ENCODE measurements around the gene CRIP1. TPM values are rescaled to one million over a fixed set of nuclear protein-coding genes. Genes with fewer than 3 reads are reported as not detected.

The CRIP1 gene
- total and polyA plus RNA-seq, 5 donors from 2014 or later, result 558 to 2,243 (median 1,172) TPM

DNA sequence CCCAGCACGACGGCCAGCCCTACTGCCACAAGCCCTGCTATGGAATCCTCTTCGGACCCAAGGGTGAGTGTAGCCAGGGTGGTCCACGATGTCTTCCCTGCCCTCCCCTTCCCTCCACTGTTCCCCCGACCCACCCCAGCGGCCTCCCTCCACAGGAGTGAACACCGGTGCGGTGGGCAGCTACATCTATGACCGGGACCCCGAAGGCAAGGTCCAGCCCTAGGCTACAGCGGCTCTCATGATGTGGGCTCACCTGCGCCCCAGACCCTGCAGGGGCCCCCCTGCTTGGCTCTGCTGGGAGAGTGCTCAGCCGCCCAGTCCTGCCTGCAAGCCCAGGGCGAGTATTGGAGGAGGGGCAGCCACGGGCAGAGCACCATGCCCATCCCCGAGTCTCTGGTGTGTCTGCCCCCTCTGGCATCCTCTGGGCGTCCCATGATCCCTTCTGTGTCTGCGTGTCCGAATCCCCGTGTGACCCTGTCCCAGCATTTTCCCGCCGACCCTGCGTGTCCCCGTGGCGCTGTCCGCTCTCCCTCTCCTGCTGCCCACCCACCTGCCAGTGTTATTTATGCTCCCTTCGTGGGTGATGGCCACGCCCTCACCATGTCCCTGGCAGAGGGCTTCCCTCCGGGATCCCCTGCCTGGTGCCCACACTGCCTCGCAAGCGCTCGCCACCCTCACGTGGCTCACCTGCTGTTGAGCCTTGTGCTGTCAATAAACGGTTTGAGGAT is 7.1 kb upstream of the CRIP1 start:
- H3K9me3 Mint-ChIP-seq, result peaks cover 0 to 4% (median 0%) of the 10 kb centered on the region in 7 donors
- peak overlapping the region in 1 of 3 donors; percentile 55 for H3K27ac Mint-ChIP-seq
- peaks cover 36% of the 10 kb centered on the region for H3K27me3 Mint-ChIP-seq
- H3K36me3 Mint-ChIP-seq, result no peaks in the 10 kb centered on the region
- DNase-seq, result no peak
- ATAC-seq (ENCODE audit: low read depth in 2 of 2), result no peak
- peak overlapping the region; percentile 5 for H3K27ac ChIP-seq (ENCODE audit: insufficient read depth, low read length, poor library complexity, severe bottlenecking)
- H3K36me3 ChIP-seq (ENCODE audit: control insufficient read depth, insufficient read depth, low read length), result no peaks in the 10 kb centered on the region
- H3K4me3 Mint-ChIP-seq, result peak overlapping the region in 3 of 4 donors; percentile 74 to 95 (median 88)
- no peak overlapping the region for H3K4me3 ChIP-seq (ENCODE audit: low read depth, low read length)
- H3K4me1 ChIP-seq (ENCODE audit: control insufficient read depth, insufficient read depth, low read length, poor library complexity, severe bottlenecking), result peaks cover 95% of the 10 kb centered on the region
- no peaks in the 10 kb centered on the region for H3K9me3 ChIP-seq (ENCODE audit: control insufficient read depth in 2 of 2, low read length in 2 of 2)
- H3K4me1 Mint-ChIP-seq, result peaks cover 5 to 42% (median 24%) of the 10 kb centered on the region in 4 donors
- H3K27me3 ChIP-seq (ENCODE audit: control insufficient read depth, insufficient read depth, low read length), result no peaks in the 10 kb centered on the region

- Mint-ChIP-seq H3K27ac (peak overlapping the region in 2 of 3 donors; percentile 100), H3K4me1 (peaks cover 5 to 49% (median 25%) of the 10 kb centered on the region in 4 donors), H3K9me3 (peaks cover 0 to 4% (median 0%) of the 10 kb centered on the region in 7 donors), H3K27me3 (peaks cover 36% of the 10 kb centered on the region), H3K36me3 (no peaks in the 10 kb centered on the region), H3K4me3 (peak overlapping the region in 3 of 4 donors; percentile 74 to 95 (median 88))
- Histone ChIP-seq H3K4me3 (ENCODE audit: low read depth, low read length) (no peak overlapping the region), H3K36me3 (ENCODE audit: control insufficient read depth, insufficient read depth, low read length) (no peaks in the 10 kb centered on the region), H3K4me1 (ENCODE audit: control insufficient read depth, insufficient read depth, low read length, poor library complexity, severe bottlenecking) (peaks cover 96% of the 10 kb centered on the region), H3K27ac (ENCODE audit: insufficient read depth, low read length, poor library complexity, severe bottlenecking) (peak overlapping the region; percentile 100), H3K9me3 (ENCODE audit: control insufficient read depth in 2 of 2, low read length in 2 of 2) (no peaks in the 10 kb centered on the region), H3K27me3 (ENCODE audit: control insufficient read depth, insufficient read depth, low read length) (no peaks in the 10 kb centered on the region)
- DNase-seq, result no peak
- no peak for ATAC-seq (ENCODE audit: low read depth in 2 of 2)
Measured at GRCh38 chr14:105480199-105480746, 6.4 kb upstream of the CRIP1 start.

DNA sequence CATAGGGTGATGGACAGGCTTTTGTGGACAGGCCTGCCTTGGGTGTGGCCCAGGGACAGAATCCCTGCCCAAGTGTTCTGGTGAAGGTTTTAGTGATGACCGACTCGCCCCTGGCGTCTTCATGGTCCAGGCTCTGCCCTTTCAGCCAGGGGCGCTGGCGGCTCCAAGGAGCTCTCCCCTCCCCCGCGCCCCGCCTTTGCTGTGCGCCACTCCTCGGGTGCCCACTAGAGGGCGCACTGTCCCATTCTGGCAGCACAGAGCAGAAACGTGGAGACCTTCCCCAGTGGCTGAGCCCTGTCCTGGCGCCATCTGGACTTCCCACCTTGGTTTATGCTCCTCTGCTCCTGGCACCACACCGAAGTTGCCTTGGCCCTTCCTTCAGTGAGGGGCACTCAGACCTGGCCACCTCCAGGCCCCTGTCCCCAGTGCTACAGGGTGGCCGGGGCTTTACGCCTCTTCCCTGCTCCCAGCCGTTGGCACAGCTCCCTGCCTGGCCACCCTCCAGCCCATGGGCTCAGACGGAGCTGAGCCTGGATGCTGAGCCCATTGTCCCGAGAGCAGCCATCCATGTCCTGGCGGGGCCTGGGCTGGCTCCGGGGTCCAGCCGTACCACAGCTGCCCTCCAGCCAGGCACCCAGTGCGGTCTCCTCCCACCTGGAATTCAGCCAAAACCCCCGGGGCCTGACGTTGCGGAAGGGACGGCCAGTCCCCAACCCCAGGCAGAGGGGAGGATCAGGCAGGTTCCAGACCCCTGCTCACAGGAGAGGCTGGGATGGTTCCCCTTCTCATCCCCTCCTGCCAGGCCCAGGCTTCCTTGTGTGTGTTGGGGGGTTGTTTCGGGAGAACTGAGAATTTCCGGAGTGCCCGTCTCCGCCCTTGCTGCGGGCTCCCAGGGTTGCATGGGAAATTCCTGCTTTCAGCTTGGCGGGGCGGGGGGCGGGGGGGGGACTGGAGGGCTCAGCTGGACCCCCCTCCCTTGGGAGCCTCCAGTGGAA is 5.6 kb upstream of the CRIP1 start:
- Histone ChIP-seq H3K9me3 (ENCODE audit: control insufficient read depth in 2 of 2, low read length in 2 of 2) (no peaks in the 10 kb centered on the region), H3K36me3 (ENCODE audit: control insufficient read depth, insufficient read depth, low read length) (no peaks in the 10 kb centered on the region), H3K27me3 (ENCODE audit: control insufficient read depth, insufficient read depth, low read length) (no peaks in the 10 kb centered on the region), H3K4me1 (ENCODE audit: control insufficient read depth, insufficient read depth, low read length, poor library complexity, severe bottlenecking) (peaks cover 96% of the 10 kb centered on the region), H3K4me3 (ENCODE audit: low read depth, low read length) (peak overlapping the region; percentile 45), H3K27ac (ENCODE audit: insufficient read depth, low read length, poor library complexity, severe bottlenecking) (peak overlapping the region; percentile 100)
- ATAC-seq (ENCODE audit: low read depth in 2 of 2) (peak; percentile 53 to 54), DNase-seq (peak; percentile 83 to 89 (median 83))
- Mint-ChIP-seq H3K27ac (peak overlapping the region; percentile 56 to 100 (median 100)), H3K4me3 (peak overlapping the region; percentile 82 to 95 (median 90)), H3K27me3 (peaks cover 32% of the 10 kb centered on the region), H3K36me3 (no peaks in the 10 kb centered on the region), H3K9me3 (peaks cover 0 to 4% (median 0%) of the 10 kb centered on the region in 7 donors), H3K4me1 (peaks cover 5 to 56% (median 29%) of the 10 kb centered on the region in 4 donors)

- Histone ChIP-seq H3K9me3 (ENCODE audit: control insufficient read depth in 2 of 2, low read length in 2 of 2) (no peaks in the 10 kb centered on the region), H3K4me3 (ENCODE audit: low read depth, low read length) (no peak overlapping the region), H3K36me3 (ENCODE audit: control insufficient read depth, insufficient read depth, low read length) (no peaks in the 10 kb centered on the region), H3K27ac (ENCODE audit: insufficient read depth, low read length, poor library complexity, severe bottlenecking) (peak overlapping the region; percentile 100), H3K4me1 (ENCODE audit: control insufficient read depth, insufficient read depth, low read length, poor library complexity, severe bottlenecking) (peaks cover 96% of the 10 kb centered on the region), H3K27me3 (ENCODE audit: control insufficient read depth, insufficient read depth, low read length) (no peaks in the 10 kb centered on the region)
- peak overlapping the region; percentile 86 to 95 (median 88) for H3K4me3 Mint-ChIP-seq
- ATAC-seq (ENCODE audit: low read depth in 2 of 2), result peak; percentile 68 to 74
- no peaks in the 10 kb centered on the region for H3K36me3 Mint-ChIP-seq
- peak overlapping the region; percentile 99 to 100 (median 100) for H3K27ac Mint-ChIP-seq
- peaks cover 5 to 60% (median 29%) of the 10 kb centered on the region in 4 donors for H3K4me1 Mint-ChIP-seq
- H3K27me3 Mint-ChIP-seq, result peaks cover 26% of the 10 kb centered on the region
- DNase-seq, result peak; percentile 94 to 98 (median 97)
- peaks cover 0 to 4% (median 0%) of the 10 kb centered on the region in 7 donors for H3K9me3 Mint-ChIP-seq
Measured at GRCh38 chr14:105481886-105482457, 4.7 kb upstream of the CRIP1 start.

DNA sequence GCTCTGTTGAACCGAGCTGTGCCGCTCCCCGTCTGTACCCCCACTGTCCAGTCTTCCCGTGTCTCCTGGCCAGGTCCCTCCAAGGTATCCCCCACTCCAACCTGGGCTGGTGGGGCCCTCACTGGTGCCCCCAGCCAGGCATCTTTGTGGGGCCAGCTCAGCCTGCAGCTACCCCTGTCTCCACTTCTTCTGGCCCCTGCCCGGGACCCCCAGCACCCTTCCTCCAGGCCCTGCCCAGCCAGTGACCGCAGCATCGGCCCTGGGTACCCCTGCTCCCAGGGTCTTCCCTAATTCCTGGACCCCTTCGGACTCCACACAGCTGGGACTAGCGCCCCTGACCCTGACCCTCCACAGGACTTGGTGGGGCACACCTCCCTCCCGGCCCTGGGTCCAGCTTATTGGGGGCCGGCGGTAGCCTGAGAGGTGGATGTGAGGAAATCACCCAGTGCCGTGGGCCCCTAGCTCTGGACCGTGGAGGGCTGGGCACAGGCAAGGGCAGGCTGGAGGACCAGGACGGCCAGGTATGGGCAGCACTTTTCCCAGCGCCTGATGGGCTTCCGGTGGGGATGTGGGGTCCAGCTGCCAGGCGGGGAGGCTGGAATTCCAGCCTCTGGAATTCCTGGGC is 4.1 kb upstream of the CRIP1 start:
- H3K27me3 Mint-ChIP-seq, result peaks cover 20% of the 10 kb centered on the region
- H3K9me3 Mint-ChIP-seq, result peaks cover 0 to 2% (median 0%) of the 10 kb centered on the region in 7 donors
- peak overlapping the region; percentile 99 to 100 (median 100) for H3K27ac Mint-ChIP-seq
- Histone ChIP-seq H3K9me3 (ENCODE audit: control insufficient read depth in 2 of 2, low read length in 2 of 2) (no peaks in the 10 kb centered on the region), H3K27me3 (ENCODE audit: control insufficient read depth, insufficient read depth, low read length) (no peaks in the 10 kb centered on the region), H3K36me3 (ENCODE audit: control insufficient read depth, insufficient read depth, low read length) (no peaks in the 10 kb centered on the region), H3K27ac (ENCODE audit: insufficient read depth, low read length, poor library complexity, severe bottlenecking) (peak overlapping the region; percentile 100), H3K4me1 (ENCODE audit: control insufficient read depth, insufficient read depth, low read length, poor library complexity, severe bottlenecking) (peaks cover 96% of the 10 kb centered on the region), H3K4me3 (ENCODE audit: low read depth, low read length) (no peak overlapping the region)
- no peak for DNase-seq
- H3K36me3 Mint-ChIP-seq, result no peaks in the 10 kb centered on the region
- no peak for ATAC-seq (ENCODE audit: low read depth in 2 of 2)
- H3K4me3 Mint-ChIP-seq, result peak overlapping the region; percentile 86 to 95 (median 88)
- H3K4me1 Mint-ChIP-seq, result peaks cover 5 to 56% (median 27%) of the 10 kb centered on the region in 4 donors

DNA sequence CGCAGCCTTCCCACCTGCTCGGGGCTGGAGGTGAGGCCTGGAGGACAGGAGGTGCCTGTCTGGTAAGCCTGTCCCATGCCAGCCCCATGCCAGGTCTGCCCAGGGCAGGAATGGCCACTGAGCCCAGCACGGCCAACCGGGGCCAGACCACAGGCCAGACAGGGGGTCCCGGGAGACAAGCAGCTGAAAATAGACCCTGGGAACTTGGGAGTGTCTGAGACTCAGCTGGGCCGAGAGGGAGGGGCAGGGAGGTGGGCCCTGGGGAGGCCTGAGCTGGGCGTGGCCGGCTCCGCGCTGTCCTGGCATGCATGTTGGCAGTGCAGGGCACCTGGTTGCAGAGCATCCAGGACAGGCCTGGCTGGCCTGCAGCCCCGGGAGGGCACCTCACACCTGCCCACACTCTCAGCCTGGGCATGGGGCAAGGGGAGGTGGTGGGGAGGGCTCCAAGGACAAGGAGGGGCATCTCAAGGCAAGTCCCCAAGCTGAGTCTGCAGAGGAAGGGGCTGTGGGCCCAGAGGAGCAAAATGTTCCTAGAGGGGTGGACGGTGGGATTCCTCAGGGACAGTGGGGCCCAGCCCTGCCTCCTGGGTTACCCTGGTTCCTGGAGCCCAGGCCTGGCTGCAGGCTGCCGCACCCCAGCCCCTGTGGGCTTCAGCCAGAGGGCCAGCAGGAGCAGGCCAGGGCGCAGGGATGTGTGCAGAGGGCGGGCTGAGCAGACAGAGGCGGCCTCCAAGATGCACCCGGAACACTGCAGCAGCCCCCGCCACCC is 3.2 kb upstream of the CRIP1 start:
- peak overlapping the region; percentile 100 for H3K27ac ChIP-seq (ENCODE audit: insufficient read depth, low read length, poor library complexity, severe bottlenecking)
- Mint-ChIP-seq H3K27me3 (peaks cover 20% of the 10 kb centered on the region), H3K4me3 (peak overlapping the region in 1 of 4 donors; percentile 41), H3K36me3 (no peaks in the 10 kb centered on the region), H3K9me3 (peaks cover 0 to 2% (median 0%) of the 10 kb centered on the region in 7 donors), H3K4me1 (peaks cover 5 to 62% (median 27%) of the 10 kb centered on the region in 4 donors), H3K27ac (peak overlapping the region; percentile 48 to 100 (median 100))
- no peaks in the 10 kb centered on the region for H3K27me3 ChIP-seq (ENCODE audit: control insufficient read depth, insufficient read depth, low read length)
- no peaks in the 10 kb centered on the region for H3K9me3 ChIP-seq (ENCODE audit: control insufficient read depth in 2 of 2, low read length in 2 of 2)
- no peak for ATAC-seq (ENCODE audit: low read depth in 2 of 2)
- peaks cover 95% of the 10 kb centered on the region for H3K4me1 ChIP-seq (ENCODE audit: control insufficient read depth, insufficient read depth, low read length, poor library complexity, severe bottlenecking)
- no peaks in the 10 kb centered on the region for H3K36me3 ChIP-seq (ENCODE audit: control insufficient read depth, insufficient read depth, low read length)
- no peak overlapping the region for H3K4me3 ChIP-seq (ENCODE audit: low read depth, low read length)
- DNase-seq, result no peak

Data from CD4-positive, CD25-positive, alpha-beta regulatory T cell (primary cell).